Measurements from ENCODE around the gene NOD1. TPM values are rescaled to one million over a fixed set of nuclear protein-coding genes. Genes with fewer than 3 reads are reported as not detected.
"Not testable (repeated sequence)": the region's sequence is repeated elsewhere in the genome, so short reads cannot be mapped to it uniquely, and the experiment has no call there.

NOD1 gene
- total RNA-seq, 4 donors from 2014 or later = 14.9 to 50.4 (median 31.8) TPM

DNA sequence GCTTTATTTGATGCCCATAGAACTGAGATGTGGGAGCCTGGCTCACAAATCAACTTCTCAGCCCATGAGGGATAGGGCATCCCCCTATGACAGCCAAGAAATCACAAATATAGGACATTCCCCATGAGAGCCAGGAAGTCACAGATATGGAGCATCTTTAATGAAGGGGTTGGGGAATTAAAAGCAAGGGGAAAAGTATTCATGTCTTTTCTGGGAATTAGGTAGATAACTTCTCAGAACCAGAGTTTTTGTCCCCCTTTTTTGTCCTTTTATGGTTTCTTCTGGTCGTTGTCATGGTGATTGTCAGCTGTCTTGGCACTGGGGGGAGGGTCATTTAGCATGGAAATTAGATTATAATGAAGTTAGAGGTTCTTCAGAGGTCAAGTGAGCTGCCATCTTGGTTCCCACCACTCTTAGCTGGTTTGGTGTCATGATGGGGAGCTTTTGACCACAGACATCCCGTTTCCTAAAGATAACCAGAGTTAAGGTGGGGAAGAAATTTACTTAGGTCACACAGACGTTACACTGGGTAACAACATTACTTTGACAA, 56.9 kb downstream of the NOD1 start:
- TF ChIP-seq EP300 (IDR thresholded peaks at IDR 0.05) (no peak), POLR2A (IDR thresholded peaks at IDR 0.05) (no peak)
- TF ChIP-seq, protein P1, sequence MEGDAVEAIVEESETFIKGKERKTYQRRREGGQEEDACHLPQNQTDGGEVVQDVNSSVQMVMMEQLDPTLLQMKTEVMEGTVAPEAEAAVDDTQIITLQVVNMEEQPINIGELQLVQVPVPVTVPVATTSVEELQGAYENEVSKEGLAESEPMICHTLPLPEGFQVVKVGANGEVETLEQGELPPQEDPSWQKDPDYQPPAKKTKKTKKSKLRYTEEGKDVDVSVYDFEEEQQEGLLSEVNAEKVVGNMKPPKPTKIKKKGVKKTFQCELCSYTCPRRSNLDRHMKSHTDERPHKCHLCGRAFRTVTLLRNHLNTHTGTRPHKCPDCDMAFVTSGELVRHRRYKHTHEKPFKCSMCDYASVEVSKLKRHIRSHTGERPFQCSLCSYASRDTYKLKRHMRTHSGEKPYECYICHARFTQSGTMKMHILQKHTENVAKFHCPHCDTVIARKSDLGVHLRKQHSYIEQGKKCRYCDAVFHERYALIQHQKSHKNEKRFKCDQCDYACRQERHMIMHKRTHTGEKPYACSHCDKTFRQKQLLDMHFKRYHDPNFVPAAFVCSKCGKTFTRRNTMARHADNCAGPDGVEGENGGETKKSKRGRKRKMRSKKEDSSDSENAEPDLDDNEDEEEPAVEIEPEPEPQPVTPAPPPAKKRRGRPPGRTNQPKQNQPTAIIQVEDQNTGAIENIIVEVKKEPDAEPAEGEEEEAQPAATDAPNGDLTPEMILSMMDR (IDR thresholded peaks at IDR 0.05) = no peak
- H3K9me3 ChIP-seq = no peaks in the 10 kb centered on the region
- peaks cover 0 to 40% (median 0%) of the 10 kb centered on the region in 3 donors for H3K36me3 ChIP-seq
- WGBS, 2 donors = 87 to 88% methylated on average over 3 of the region's 3 CpGs
- DNase-seq (ENCODE audit: low spot score in 2 of 2) = no peak
- H3K4me3 ChIP-seq = no peak overlapping the region
- H3K27ac ChIP-seq = no peak overlapping the region
- no peaks in the 10 kb centered on the region for H3K27me3 ChIP-seq
- no peaks in the 10 kb centered on the region for H3K4me1 ChIP-seq

DNA sequence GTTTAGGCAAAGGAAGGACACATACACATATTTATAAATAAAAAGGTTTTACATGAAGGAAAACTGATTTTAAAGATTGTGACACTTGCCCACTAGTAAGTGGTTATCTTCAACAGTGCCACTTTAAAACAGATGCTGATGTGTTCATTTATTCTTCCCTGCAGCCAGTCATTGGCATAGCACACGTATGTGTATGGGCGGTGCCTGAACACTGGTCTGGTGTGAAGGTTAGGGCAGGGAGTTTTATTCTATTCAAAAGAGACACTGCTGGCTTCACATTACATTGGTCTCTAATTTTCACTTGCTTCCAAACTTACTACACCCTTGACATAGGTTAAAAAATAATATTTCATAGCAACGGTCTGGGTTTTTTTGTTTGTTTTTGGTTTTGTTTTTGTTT, 57.9 kb downstream of the NOD1 start:
- Histone ChIP-seq H3K9me3 (no peaks in the 10 kb centered on the region), H3K4me3 (no peak overlapping the region), H3K27ac (no peak overlapping the region), H3K36me3 (peaks cover 0 to 30% (median 0%) of the 10 kb centered on the region in 3 donors), H3K27me3 (no peaks in the 10 kb centered on the region), H3K4me1 (no peaks in the 10 kb centered on the region)
- TF ChIP-seq EP300 (IDR thresholded peaks at IDR 0.05) (no peak), POLR2A (IDR thresholded peaks at IDR 0.05) (no peak)
- TF ChIP-seq, protein P1 (IDR thresholded peaks at IDR 0.05) = no peak
- 63 to 73% methylated on average over 3 of the region's 3 CpGs for WGBS, 2 donors
- DNase-seq (ENCODE audit: low spot score in 2 of 2) = no peak

DNA sequence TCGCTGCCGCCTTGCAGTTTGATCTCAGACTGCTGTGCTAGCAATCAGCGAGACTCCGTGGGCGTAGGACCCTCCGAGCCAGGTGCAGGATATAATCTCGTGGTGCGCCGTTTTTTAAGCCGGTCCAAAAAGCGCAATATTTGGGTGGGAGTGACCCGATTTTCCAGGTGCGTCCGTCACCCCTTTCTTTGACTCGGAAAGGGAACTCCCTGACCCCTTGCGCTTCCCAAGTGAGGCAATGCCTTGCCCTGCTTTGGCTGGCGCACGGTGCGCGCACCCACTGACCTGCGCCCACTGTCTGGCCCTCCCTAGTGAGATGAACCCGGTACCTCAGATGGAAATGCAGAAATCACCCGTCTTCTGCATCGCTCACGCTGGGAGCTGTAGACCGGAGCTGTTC, 58.5 kb downstream of the NOD1 start:
- WGBS, 2 donors = 88 to 94% methylated on average over 18 to 24 of the region's 26 CpGs
- not testable (repeated sequence) for DNase-seq (ENCODE audit: low spot score in 2 of 2); H3K4me3 ChIP-seq; H3K27me3 ChIP-seq; H3K4me1 ChIP-seq; H3K9me3 ChIP-seq; H3K27ac ChIP-seq
- peaks cover 0 to 24% (median 0%) of the 10 kb centered on the region in 3 donors for H3K36me3 ChIP-seq

DNA sequence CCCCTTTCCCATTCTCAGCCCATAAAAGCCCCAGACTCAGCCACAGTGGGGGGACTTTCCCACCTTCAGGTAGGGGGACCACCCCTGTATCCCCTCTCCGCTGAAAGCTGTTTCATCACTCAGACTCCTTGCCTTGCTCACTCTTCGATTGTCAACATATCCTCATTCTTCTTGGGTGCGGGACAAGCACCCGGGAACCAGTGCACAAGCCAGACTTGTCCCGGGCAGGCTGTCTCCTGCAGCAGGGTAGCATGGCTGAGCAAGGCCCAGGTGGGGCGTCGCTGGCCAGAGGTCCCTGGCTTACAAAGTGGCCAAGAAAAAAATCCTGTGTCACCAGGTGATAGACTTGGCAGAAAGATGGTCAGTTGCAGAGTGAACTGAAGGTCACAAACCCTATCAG, 64.7 kb downstream of the NOD1 start:
- Histone ChIP-seq H3K4me1 (peaks cover 0 to 17% (median 5%) of the 10 kb centered on the region in 4 donors), H3K4me3 (no peak overlapping the region), H3K27ac (no peak overlapping the region), H3K36me3 (no peaks in the 10 kb centered on the region), H3K27me3 (no peaks in the 10 kb centered on the region), H3K9me3 (peaks cover 0 to 7% (median 0%) of the 10 kb centered on the region in 4 donors)
- TF ChIP-seq, protein P1 (IDR thresholded peaks at IDR 0.05) = no peak
- TF ChIP-seq EP300 (IDR thresholded peaks at IDR 0.05) (no peak), POLR2A (IDR thresholded peaks at IDR 0.05) (no peak)
- DNase-seq (ENCODE audit: low spot score in 2 of 2) = no peak
- 97 to 99% methylated on average over 7 of the region's 7 CpGs for WGBS, 2 donors

DNA sequence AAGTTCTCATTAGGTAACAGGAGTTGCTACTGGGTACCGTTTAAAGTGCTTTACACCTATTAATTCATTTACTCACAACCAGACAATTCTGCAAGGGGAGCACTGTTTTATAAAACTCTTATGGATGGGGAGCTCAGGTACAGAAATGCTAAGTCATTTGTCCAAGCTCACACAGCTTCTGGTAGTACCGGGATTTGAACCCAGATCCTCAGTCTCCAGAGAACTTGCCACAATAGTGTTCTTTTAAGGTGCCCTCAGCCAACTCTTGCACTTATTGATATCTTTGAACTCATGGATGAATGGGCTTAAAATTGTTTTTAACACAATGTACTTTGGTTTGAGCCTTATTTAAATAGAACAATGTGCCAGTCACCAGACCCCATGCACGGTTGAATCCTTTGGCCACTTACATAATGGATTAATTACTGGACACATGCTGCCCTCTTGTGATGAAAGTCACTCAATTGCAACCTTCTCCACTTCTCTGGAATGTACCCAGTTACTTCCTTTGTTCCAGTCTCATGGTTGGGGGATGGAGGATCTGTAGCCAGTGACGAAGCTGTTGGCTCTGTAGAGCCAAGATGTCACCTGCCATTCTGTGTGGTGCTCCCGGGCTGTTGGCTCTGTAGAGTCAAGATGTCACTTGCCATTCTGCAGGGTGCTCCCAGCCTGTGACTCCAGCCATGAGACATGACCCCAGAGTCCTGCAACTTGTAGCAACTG, 65.6 kb downstream of the NOD1 start:
- Histone ChIP-seq H3K4me1 (peaks cover 0 to 17% (median 5%) of the 10 kb centered on the region in 4 donors), H3K27me3 (no peaks in the 10 kb centered on the region), H3K36me3 (no peaks in the 10 kb centered on the region), H3K27ac (no peak overlapping the region), H3K9me3 (peaks cover 0 to 7% (median 0%) of the 10 kb centered on the region in 4 donors), H3K4me3 (no peak overlapping the region)
- WGBS, 2 donors = 44 to 46% methylated on average over 5 of the region's 5 CpGs
- peak; percentile 60 to 80 for TF ChIP-seq EP300 (IDR thresholded peaks at IDR 0.05)
- TF ChIP-seq POLR2A (IDR thresholded peaks at IDR 0.05) = no peak
- TF ChIP-seq, protein P1 (IDR thresholded peaks at IDR 0.05) = peak; percentile 42 to 82 (median 49)
- peak in 1 of 2 donors; percentile 53 for DNase-seq (ENCODE audit: low spot score in 2 of 2)

Measured in tibial nerve (tissue), 4 donors.